H1 (cell line): ENCODE results near the gene CYBA. TPM values are rescaled to one million over a fixed set of nuclear protein-coding genes. Genes with fewer than 3 reads are reported as not detected.

Experiments
- CREB1 ChIP-seq: IDR thresholded peaks from 2 replicates; pipeline ENCODE4 v1.6.1; 2012; ENCODE audit warnings: inconsistent platforms
- TEAD4 ChIP-seq: IDR thresholded peaks from 2 replicates; pipeline ENCODE4 v1.6.1; 2012; ENCODE audit warnings: low read depth, low read length, inconsistent platforms, mixed read lengths
- USF2 ChIP-seq: IDR thresholded peaks from 2 replicates; pipeline ENCODE4 v1.6.1; 2011; ENCODE audit warnings: low read length, improper control_type of control experiment
- ZNF274 ChIP-seq: IDR thresholded peaks from 2 replicates; pipeline ENCODE4 v1.7.0; 2012; ENCODE audit warnings: low read length, borderline replicate concordance; ENCODE audit errors: extremely low read depth
- polyA plus RNA-seq, 7 experiments: library from polyadenylated mRNA; depleted of rRNA in 3 of 7; stranded (reverse) in 5 of 7; unstranded in 2 of 7; fragments of >200 nt in 5 of 7; fragments of 200-250 nt in 2 of 7; gene quantifications; 1 replicate in 5 of 7; 2 replicates in 1 of 7; 4 replicates in 1 of 7; pipeline versions ENCODE4 v1.2.1 to v1.2.3, GENCODE V29; 2011 to 2013; ENCODE audit warnings: missing spikeins in 2 of 7, mixed read lengths in 2 of 7
- total RNA-seq: library from RNA; stranded (reverse); fragmentation: NEBNext Ultra II Directional; extraction: Animal tissue kit (Norgen Biotek cat#: 25700); gene quantifications from 2 replicates; pipeline ENCODE4 v1.2.1, GENCODE V29; 2021
- TF ChIP-seq, protein P1 (sequence below): fragments of 300-600 bp; sonication (generic); IDR thresholded peaks from 2 replicates; pipeline ENCODE4 v1.7.1; 2012; ENCODE audit warnings: low read length, moderate library complexity, mild to moderate bottlenecking, inconsistent platforms; ENCODE audit not compliant: insufficient replicate concordance

Gene CYBA
- total and polyA plus RNA-seq, 2 of the 8 experiments (the other 6 are each of a cell fraction or from before 2014, with no cell fraction given): 136 to 254 TPM

DNA sequence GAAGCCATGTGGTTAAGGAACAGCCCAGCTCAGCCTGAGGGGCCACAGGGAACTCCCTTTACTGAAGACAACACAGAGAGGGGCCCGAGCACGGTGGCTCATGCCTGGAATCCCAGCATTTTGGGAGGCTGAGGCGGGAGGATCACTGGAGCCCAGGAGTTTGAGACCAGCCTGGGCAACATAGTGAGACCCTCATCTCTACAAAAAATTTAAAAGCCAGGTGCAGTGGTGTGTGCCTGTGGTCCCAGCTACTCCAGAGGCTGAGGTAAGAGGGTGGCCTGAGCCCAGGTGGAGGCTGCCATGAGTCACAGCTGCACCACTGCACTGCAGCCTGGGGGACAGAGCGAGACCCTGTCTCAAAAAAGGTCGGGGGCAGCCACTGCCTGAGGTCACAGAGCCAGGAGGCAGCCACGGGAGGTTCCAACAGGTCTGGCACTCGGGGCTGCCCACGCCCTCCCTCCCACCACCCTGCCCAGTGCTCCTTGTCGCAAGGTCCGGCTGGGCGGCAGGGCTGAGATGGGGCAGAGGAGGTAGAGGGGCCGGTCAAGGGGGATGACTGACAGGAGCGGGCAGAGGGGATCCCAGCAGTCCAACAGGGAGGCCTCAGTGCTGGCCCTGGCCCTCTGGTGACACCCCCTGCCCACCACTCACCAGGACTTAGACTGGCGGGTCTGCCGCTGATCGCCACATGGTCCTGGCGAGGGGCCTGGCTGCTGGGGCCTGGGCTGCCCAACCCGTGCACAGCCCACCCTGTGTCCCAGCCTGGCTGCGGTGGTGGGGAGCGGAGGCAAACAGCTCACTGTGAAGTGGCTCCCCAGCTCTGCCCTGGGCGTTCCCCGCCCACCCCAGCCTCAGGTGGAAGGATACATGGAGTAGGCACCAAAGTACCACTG lies 3.4 kb downstream of the CYBA start (continued):
- TF ChIP-seq, protein P1, sequence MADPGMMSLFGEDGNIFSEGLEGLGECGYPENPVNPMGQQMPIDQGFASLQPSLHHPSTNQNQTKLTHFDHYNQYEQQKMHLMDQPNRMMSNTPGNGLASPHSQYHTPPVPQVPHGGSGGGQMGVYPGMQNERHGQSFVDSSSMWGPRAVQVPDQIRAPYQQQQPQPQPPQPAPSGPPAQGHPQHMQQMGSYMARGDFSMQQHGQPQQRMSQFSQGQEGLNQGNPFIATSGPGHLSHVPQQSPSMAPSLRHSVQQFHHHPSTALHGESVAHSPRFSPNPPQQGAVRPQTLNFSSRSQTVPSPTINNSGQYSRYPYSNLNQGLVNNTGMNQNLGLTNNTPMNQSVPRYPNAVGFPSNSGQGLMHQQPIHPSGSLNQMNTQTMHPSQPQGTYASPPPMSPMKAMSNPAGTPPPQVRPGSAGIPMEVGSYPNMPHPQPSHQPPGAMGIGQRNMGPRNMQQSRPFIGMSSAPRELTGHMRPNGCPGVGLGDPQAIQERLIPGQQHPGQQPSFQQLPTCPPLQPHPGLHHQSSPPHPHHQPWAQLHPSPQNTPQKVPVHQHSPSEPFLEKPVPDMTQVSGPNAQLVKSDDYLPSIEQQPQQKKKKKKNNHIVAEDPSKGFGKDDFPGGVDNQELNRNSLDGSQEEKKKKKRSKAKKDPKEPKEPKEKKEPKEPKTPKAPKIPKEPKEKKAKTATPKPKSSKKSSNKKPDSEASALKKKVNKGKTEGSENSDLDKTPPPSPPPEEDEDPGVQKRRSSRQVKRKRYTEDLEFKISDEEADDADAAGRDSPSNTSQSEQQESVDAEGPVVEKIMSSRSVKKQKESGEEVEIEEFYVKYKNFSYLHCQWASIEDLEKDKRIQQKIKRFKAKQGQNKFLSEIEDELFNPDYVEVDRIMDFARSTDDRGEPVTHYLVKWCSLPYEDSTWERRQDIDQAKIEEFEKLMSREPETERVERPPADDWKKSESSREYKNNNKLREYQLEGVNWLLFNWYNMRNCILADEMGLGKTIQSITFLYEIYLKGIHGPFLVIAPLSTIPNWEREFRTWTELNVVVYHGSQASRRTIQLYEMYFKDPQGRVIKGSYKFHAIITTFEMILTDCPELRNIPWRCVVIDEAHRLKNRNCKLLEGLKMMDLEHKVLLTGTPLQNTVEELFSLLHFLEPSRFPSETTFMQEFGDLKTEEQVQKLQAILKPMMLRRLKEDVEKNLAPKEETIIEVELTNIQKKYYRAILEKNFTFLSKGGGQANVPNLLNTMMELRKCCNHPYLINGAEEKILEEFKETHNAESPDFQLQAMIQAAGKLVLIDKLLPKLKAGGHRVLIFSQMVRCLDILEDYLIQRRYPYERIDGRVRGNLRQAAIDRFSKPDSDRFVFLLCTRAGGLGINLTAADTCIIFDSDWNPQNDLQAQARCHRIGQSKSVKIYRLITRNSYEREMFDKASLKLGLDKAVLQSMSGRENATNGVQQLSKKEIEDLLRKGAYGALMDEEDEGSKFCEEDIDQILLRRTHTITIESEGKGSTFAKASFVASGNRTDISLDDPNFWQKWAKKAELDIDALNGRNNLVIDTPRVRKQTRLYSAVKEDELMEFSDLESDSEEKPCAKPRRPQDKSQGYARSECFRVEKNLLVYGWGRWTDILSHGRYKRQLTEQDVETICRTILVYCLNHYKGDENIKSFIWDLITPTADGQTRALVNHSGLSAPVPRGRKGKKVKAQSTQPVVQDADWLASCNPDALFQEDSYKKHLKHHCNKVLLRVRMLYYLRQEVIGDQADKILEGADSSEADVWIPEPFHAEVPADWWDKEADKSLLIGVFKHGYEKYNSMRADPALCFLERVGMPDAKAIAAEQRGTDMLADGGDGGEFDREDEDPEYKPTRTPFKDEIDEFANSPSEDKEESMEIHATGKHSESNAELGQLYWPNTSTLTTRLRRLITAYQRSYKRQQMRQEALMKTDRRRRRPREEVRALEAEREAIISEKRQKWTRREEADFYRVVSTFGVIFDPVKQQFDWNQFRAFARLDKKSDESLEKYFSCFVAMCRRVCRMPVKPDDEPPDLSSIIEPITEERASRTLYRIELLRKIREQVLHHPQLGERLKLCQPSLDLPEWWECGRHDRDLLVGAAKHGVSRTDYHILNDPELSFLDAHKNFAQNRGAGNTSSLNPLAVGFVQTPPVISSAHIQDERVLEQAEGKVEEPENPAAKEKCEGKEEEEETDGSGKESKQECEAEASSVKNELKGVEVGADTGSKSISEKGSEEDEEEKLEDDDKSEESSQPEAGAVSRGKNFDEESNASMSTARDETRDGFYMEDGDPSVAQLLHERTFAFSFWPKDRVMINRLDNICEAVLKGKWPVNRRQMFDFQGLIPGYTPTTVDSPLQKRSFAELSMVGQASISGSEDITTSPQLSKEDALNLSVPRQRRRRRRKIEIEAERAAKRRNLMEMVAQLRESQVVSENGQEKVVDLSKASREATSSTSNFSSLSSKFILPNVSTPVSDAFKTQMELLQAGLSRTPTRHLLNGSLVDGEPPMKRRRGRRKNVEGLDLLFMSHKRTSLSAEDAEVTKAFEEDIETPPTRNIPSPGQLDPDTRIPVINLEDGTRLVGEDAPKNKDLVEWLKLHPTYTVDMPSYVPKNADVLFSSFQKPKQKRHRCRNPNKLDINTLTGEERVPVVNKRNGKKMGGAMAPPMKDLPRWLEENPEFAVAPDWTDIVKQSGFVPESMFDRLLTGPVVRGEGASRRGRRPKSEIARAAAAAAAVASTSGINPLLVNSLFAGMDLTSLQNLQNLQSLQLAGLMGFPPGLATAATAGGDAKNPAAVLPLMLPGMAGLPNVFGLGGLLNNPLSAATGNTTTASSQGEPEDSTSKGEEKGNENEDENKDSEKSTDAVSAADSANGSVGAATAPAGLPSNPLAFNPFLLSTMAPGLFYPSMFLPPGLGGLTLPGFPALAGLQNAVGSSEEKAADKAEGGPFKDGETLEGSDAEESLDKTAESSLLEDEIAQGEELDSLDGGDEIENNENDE: no peak
- TF ChIP-seq USF2 (no peak), TEAD4 (no peak), ZNF274 (no peak), CREB1 (no peak)
